OCI-LY3 (cell line): ENCODE results near the gene IL3.

Source experiments
- EZH2phosphoT487 ChIP-seq: fragments of 200-600 bp; shearing (Covaris generic); IDR thresholded peaks from 2 replicates; pipeline ENCODE4 v1.6.1; 2018; ENCODE audit warnings: antibody characterized with exemption, mixed run types, low read depth
- TF ChIP-seq, protein P1 (sequence below): fragments of 200-600, 300-600 bp; sonication (generic); IDR thresholded peaks from 2 replicates; pipeline ENCODE4 v1.5.1; 2014; ENCODE audit warnings: antibody characterized with exemption, low read length, low read depth

DNA sequence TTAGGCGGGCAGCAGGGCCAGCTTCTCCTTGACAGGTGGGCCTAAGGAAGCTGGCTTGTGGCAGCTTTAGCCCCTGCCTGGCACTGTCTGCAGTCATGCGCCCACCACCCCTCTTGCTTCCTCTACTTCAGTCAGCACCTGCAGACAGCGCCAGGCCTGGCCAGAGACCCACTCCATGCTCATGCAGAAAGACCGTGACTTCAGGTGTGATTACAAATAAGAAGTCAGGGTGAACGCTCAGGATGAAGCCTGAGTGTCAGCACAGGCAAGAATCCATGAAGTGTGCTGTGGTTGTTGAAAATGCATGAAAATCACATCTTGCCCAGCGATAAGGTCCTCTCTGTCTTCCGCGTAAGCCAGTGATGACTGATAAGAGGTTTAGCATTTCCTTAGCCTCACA lies 16.5 kb downstream of the IL3 start:
- TF ChIP-seq, protein P1, sequence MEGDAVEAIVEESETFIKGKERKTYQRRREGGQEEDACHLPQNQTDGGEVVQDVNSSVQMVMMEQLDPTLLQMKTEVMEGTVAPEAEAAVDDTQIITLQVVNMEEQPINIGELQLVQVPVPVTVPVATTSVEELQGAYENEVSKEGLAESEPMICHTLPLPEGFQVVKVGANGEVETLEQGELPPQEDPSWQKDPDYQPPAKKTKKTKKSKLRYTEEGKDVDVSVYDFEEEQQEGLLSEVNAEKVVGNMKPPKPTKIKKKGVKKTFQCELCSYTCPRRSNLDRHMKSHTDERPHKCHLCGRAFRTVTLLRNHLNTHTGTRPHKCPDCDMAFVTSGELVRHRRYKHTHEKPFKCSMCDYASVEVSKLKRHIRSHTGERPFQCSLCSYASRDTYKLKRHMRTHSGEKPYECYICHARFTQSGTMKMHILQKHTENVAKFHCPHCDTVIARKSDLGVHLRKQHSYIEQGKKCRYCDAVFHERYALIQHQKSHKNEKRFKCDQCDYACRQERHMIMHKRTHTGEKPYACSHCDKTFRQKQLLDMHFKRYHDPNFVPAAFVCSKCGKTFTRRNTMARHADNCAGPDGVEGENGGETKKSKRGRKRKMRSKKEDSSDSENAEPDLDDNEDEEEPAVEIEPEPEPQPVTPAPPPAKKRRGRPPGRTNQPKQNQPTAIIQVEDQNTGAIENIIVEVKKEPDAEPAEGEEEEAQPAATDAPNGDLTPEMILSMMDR, result no peak
- no peak for TF ChIP-seq EZH2phosphoT487
